Adrenal gland (tissue), 12 donors: ENCODE data around the gene PAQR7. TPM values are rescaled to one million over a fixed set of nuclear protein-coding genes. Genes with fewer than 3 reads are reported as not detected.

Source experiments
- DNase-seq, 7 donors: peaks; one replicate each; pipeline ENCODE4 v3.0.0-alpha.2; 2019 to 2020
- H3K27ac ChIP-seq, 5 donors: fragments of 200-600 bp; sonication (generic) in 4 of 5; 1 replicate in 3 of 5; 2 replicates in 2 of 5; pipeline versions ENCODE4 v1.5.1 to v1.8.0; 2016 to 2020; ENCODE audit warnings: mild to moderate bottlenecking in 1 of 5
- H3K27me3 ChIP-seq: fragments of 200-600 bp; 2 replicates; pipeline ENCODE4 v1.8.0; 2021
- H3K36me3 ChIP-seq, 2 donors: fragments of 200-600 bp; replicated peaks in 1 of 2; 1 replicate in 1 of 2; 2 replicates in 1 of 2; pipeline versions ENCODE4 v1.5.1 to v1.8.0; 2018 to 2022
- H3K4me1 ChIP-seq, 2 donors: fragments of 200-600 bp; replicated peaks in 1 of 2; 1 replicate in 1 of 2; 2 replicates in 1 of 2; pipeline versions ENCODE4 v1.5.1 to v1.8.0; 2018 to 2021
- H3K4me3 ChIP-seq, 4 donors: fragments of 200-600 bp; sonication (generic) in 3 of 4; one replicate each; pipeline ENCODE4 v1.5.1; 2016 to 2018
- H3K9me3 ChIP-seq, 3 donors: fragments of 200-600 bp; sonication (generic) in 1 of 3; replicated peaks in 1 of 3; 1 replicate in 2 of 3; 2 replicates in 1 of 3; pipeline versions ENCODE4 v1.5.1 to v1.8.0; 2016 to 2021
- POLR2A ChIP-seq, 2 donors: fragments of 450-650 bp; IDR thresholded peaks; one replicate each; pipeline ENCODE4 v1.6.1; 2017; ENCODE audit warnings: antibody characterized with exemption in 2 of 2, mild to moderate bottlenecking in 2 of 2, moderate library complexity in 1 of 2
- WGBS, 4 donors: extraction: QIAGEN DNeasy Blood & Tissue Kit in 2 of 4; methylation state at CpG; one replicate each; pipeline versions ENCODE4 v1.1.5 to v1.1.7; 2013 to 2017; 5-methylcytosine and 5-hydroxymethylcytosine counted together
- intact Hi-C, 2 donors: fragments of 100-400 bp; cut with DNase I; formaldehyde crosslinking; loops; one replicate each; pipeline versions ENCODE4 v1.14.1 to v1.15.0; 2022 to 2023
- polyA plus RNA-seq, 3 donors: library from polyadenylated mRNA; stranded (reverse); fragments of 200-250 nt in 2 of 3; fragments of 350-450 nt in 1 of 3; fragmentation: Illumina TruSeq in 1 of 3; extraction: RNeasy Lipid Tissue Mini Kit (QIAGEN cat#74804) in 1 of 3; gene quantifications; one replicate each; pipeline ENCODE4 v1.2.3, GENCODE V29; 2013 to 2014
- total RNA-seq, 9 donors: library from RNA; depleted of rRNA in 4 of 9; stranded (reverse); fragments of >200 nt in 4 of 9; fragments of 120-200 nt in 1 of 9; fragmentation: NEBNext Ultra II Directional in 1 of 9; extraction: Animal tissue kit (Norgen Biotek cat#: 25700) in 1 of 9; gene quantifications; one replicate each; pipeline versions ENCODE4 v1.1.0 to v1.2.4, GENCODE V29; 2013 to 2023
- TF ChIP-seq, protein P1 (sequence below), 6 experiments: fragments of 450-650 bp in 4 of 6; fragments of 200-600 bp in 2 of 6; sonication (generic) in 1 of 6; IDR thresholded peaks; 1 replicate in 5 of 6; 2 replicates in 1 of 6; pipeline versions ENCODE4 v1.5.1 to v1.8.0; 2016 to 2021; ENCODE audit warnings: antibody characterized with exemption in 6 of 6, mild to moderate bottlenecking in 2 of 6, moderate library complexity in 1 of 6
- donor health status: healthy with polysubstance abuse.
- donor health status: Bipolar disorder and iron deficiency.
- donor health status: DM: yes; HTN: yes; CAD: no.
- donor health status: DM: no; HTN: no; CAD: no.
- donor health status: DM: no; HTN: no; CAD: no.
- donor health status: DM: yes; HTN: yes; CAD: no.

Gene PAQR7
- total and polyA plus RNA-seq, 12 donors, result 19.9 to 71.8 (median 34.0) TPM

GRCh38 chr1:25871086-25871703, 4.3 kb downstream of the PAQR7 start:
- 4 to 25% (median 11%) methylated on average over 4 to 5 of the region's 5 CpGs for WGBS, 4 donors
- peaks cover 52 to 55% of the 10 kb centered on the region in 2 donors for H3K4me1 ChIP-seq
- no peak for TF ChIP-seq POLR2A (IDR thresholded peaks at IDR 0.05)
- TF ChIP-seq, protein P1, sequence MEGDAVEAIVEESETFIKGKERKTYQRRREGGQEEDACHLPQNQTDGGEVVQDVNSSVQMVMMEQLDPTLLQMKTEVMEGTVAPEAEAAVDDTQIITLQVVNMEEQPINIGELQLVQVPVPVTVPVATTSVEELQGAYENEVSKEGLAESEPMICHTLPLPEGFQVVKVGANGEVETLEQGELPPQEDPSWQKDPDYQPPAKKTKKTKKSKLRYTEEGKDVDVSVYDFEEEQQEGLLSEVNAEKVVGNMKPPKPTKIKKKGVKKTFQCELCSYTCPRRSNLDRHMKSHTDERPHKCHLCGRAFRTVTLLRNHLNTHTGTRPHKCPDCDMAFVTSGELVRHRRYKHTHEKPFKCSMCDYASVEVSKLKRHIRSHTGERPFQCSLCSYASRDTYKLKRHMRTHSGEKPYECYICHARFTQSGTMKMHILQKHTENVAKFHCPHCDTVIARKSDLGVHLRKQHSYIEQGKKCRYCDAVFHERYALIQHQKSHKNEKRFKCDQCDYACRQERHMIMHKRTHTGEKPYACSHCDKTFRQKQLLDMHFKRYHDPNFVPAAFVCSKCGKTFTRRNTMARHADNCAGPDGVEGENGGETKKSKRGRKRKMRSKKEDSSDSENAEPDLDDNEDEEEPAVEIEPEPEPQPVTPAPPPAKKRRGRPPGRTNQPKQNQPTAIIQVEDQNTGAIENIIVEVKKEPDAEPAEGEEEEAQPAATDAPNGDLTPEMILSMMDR (IDR thresholded peaks at IDR 0.05), result no peak
- no peaks in the 10 kb centered on the region for H3K27me3 ChIP-seq
- no peak overlapping the region for H3K4me3 ChIP-seq
- peak in 5 of 7 donors; percentile 41 to 63 (median 51) for DNase-seq
- peaks cover 0 to 5% of the 10 kb centered on the region in 2 donors for H3K36me3 ChIP-seq
- H3K27ac ChIP-seq, result peak overlapping the region in 4 of 5 donors; percentile 37 to 85 (median 59)
- no peaks in the 10 kb centered on the region for H3K9me3 ChIP-seq
- intact Hi-C loops, result loop anchor here in 1 of 2 donors (5.0 kb wide), 1 partner anchor 49 kb away; no protein-coding TSS in a partner anchor

DNA sequence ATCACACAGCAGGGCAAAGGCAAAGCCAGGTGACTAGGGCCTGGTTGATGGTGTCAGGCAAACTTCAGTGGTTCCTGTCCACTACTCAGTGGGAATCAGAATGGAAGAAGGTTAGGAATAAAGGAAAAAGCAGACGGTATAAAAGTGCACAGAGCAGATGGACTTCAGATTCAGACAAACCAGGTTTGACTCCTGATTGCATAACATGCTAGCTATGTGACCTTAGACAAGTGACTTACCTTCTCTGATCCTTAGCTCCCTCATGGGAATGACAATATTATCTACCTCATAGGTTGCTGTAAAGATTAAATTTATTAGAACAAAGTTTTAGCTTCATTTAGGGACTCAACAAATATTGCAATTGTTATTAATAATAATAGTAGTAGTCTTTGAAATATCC, 4.9 kb downstream of the PAQR7 start:
- TF ChIP-seq POLR2A (IDR thresholded peaks at IDR 0.05), result no peak
- TF ChIP-seq, protein P1 (IDR thresholded peaks at IDR 0.05), result no peak
- H3K9me3 ChIP-seq, result no peaks in the 10 kb centered on the region
- intact Hi-C loops, result loop anchor here in 1 of 2 donors (5.0 kb wide), 1 partner anchor 48 kb away; no protein-coding TSS in a partner anchor
- peaks cover 0 to 5% of the 10 kb centered on the region in 2 donors for H3K36me3 ChIP-seq
- peak overlapping the region in 2 of 5 donors; percentile 57 to 61 for H3K27ac ChIP-seq
- WGBS, 4 donors, result 55 to 70% (median 62%) methylated on average over 1 of the region's 1 CpG
- no peaks in the 10 kb centered on the region for H3K27me3 ChIP-seq
- DNase-seq, result no peak
- H3K4me3 ChIP-seq, result no peak overlapping the region
- peaks cover 46 to 49% of the 10 kb centered on the region in 2 donors for H3K4me1 ChIP-seq

GRCh38 chr1:25869909-25870606, 5.5 kb downstream of the PAQR7 start:
- WGBS, 4 donors, result 65 to 87% (median 73%) methylated on average over 2 to 6 of the region's 6 CpGs
- H3K36me3 ChIP-seq, result peaks cover 0 to 5% of the 10 kb centered on the region in 2 donors
- H3K27ac ChIP-seq, result peak overlapping the region in 1 of 5 donors; percentile 7
- H3K9me3 ChIP-seq, result no peaks in the 10 kb centered on the region
- H3K4me3 ChIP-seq, result no peak overlapping the region
- H3K27me3 ChIP-seq, result no peaks in the 10 kb centered on the region
- TF ChIP-seq, protein P1 (IDR thresholded peaks at IDR 0.05), result no peak
- TF ChIP-seq POLR2A (IDR thresholded peaks at IDR 0.05), result no peak
- intact Hi-C loops, result loop anchor here in 1 of 2 donors (5.0 kb wide), 1 partner anchor 48 kb away; no protein-coding TSS in a partner anchor
- DNase-seq, result peak in 3 of 7 donors; percentile 16 to 51 (median 17)
- peaks cover 46 to 48% of the 10 kb centered on the region in 2 donors for H3K4me1 ChIP-seq

DNA sequence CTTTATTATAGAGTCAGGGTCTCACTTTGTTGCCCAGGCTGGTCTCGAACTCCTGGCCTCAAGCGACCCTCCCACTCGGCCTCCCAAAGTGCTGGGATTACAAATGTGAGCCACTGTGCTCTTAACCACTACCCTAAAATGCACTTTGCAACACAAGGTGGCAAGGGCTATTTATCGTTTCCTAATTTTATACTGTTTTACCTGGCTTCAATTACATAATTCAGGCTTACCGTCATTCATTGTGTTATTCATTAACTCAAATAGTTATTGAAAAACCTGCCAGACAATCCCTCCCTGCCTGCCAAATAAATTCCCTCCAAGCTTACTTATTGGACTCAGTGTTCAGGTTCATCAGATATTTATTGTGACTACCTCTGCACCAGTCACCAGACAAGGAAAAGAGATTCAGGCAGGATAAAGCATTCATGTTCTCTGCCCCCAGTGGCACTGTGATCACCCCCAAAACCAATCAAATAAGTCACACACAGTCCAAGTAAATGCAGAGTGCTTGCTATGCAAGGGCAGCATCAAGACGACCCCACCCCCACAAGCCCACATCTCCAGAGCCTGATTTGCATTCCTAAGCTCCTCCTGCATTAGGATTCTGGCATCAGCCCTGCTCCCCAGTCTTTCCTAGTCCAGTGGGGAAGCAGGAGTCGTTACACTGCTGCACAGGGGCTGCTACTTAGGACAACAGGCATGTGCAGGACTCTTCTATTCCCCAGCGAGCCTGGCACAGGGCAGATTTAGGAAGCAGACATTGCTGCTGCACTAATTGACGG, 8.1 kb downstream of the PAQR7 start:
- Histone ChIP-seq H3K9me3 (no peaks in the 10 kb centered on the region), H3K27me3 (no peaks in the 10 kb centered on the region), H3K27ac (no peak overlapping the region), H3K36me3 (peaks cover 0 to 18% of the 10 kb centered on the region in 2 donors), H3K4me1 (peaks cover 22 to 23% of the 10 kb centered on the region in 2 donors), H3K4me3 (no peak overlapping the region)
- WGBS, 4 donors, result 72 to 82% (median 78%) methylated on average over 6 to 9 of the region's 9 CpGs
- no peak for TF ChIP-seq POLR2A (IDR thresholded peaks at IDR 0.05)
- TF ChIP-seq, protein P1 (IDR thresholded peaks at IDR 0.05), result no peak
- intact Hi-C loops, result no loop called here
- DNase-seq, result peak in 2 of 7 donors; percentile 15 to 47
